ENCODE data around the gene PAPOLA.

Gene PAPOLA

GRCh38 chr14:96592591-96593386 lies 90.6 kb downstream of the PAPOLA start:
- Histone ChIP-seq H3K4me1 (ENCODE audit: insufficient read depth, poor library complexity, severe bottlenecking) (no peaks in the 10 kb centered on the region), H3K27ac (ENCODE audit: poor library complexity, severe bottlenecking) (no peak overlapping the region), H3K36me3 (ENCODE audit: low read depth) (no peaks in the 10 kb centered on the region), H3K9me3 (ENCODE audit: severe bottlenecking) (no peaks in the 10 kb centered on the region), H3K4me3 (ENCODE audit: severe bottlenecking) (peak overlapping the region; percentile 24), H3K27me3 (ENCODE audit: insufficient read depth, poor library complexity, severe bottlenecking) (no peaks in the 10 kb centered on the region)
- peak; percentile 83 for ATAC-seq (ENCODE audit: low read depth)
- no peak for TF ChIP-seq CTCF (IDR thresholded peaks at IDR 0.05; ENCODE audit: poor library complexity, severe bottlenecking)
- DNase-seq (ENCODE audit: low spot score) = no peak

GRCh38 chr14:96594961-96595360 lies 92.8 kb downstream of the PAPOLA start:
- DNase-seq (ENCODE audit: low spot score) (no peak), ATAC-seq (ENCODE audit: low read depth) (no peak)
- H3K36me3 ChIP-seq (ENCODE audit: low read depth) = no peaks in the 10 kb centered on the region
- no peak overlapping the region for H3K27ac ChIP-seq (ENCODE audit: poor library complexity, severe bottlenecking)
- no peaks in the 10 kb centered on the region for H3K27me3 ChIP-seq (ENCODE audit: insufficient read depth, poor library complexity, severe bottlenecking)
- no peak for TF ChIP-seq CTCF (IDR thresholded peaks at IDR 0.05; ENCODE audit: poor library complexity, severe bottlenecking)
- H3K4me3 ChIP-seq (ENCODE audit: severe bottlenecking) = no peak overlapping the region
- no peaks in the 10 kb centered on the region for H3K4me1 ChIP-seq (ENCODE audit: insufficient read depth, poor library complexity, severe bottlenecking)
- no peaks in the 10 kb centered on the region for H3K9me3 ChIP-seq (ENCODE audit: severe bottlenecking)

- Histone ChIP-seq H3K4me3 (ENCODE audit: severe bottlenecking) (no peak overlapping the region), H3K9me3 (ENCODE audit: severe bottlenecking) (no peaks in the 10 kb centered on the region), H3K36me3 (ENCODE audit: low read depth) (no peaks in the 10 kb centered on the region), H3K27me3 (ENCODE audit: insufficient read depth, poor library complexity, severe bottlenecking) (no peaks in the 10 kb centered on the region), H3K4me1 (ENCODE audit: insufficient read depth, poor library complexity, severe bottlenecking) (no peaks in the 10 kb centered on the region), H3K27ac (ENCODE audit: poor library complexity, severe bottlenecking) (no peak overlapping the region)
- no peak for DNase-seq (ENCODE audit: low spot score)
- no peak for TF ChIP-seq CTCF (IDR thresholded peaks at IDR 0.05; ENCODE audit: poor library complexity, severe bottlenecking)
- no peak for ATAC-seq (ENCODE audit: low read depth)
Measured at GRCh38 chr14:96597680-96598079, 95.5 kb downstream of the PAPOLA start.

GRCh38 chr14:96598332-96598928 lies 96.2 kb downstream of the PAPOLA start:
- Histone ChIP-seq H3K27me3 (ENCODE audit: insufficient read depth, poor library complexity, severe bottlenecking) (peaks cover 8% of the 10 kb centered on the region), H3K36me3 (ENCODE audit: low read depth) (no peaks in the 10 kb centered on the region), H3K9me3 (ENCODE audit: severe bottlenecking) (no peaks in the 10 kb centered on the region), H3K27ac (ENCODE audit: poor library complexity, severe bottlenecking) (no peak overlapping the region), H3K4me1 (ENCODE audit: insufficient read depth, poor library complexity, severe bottlenecking) (no peaks in the 10 kb centered on the region), H3K4me3 (ENCODE audit: severe bottlenecking) (no peak overlapping the region)
- ATAC-seq (ENCODE audit: low read depth) (no peak), DNase-seq (ENCODE audit: low spot score) (no peak)
- TF ChIP-seq CTCF (IDR thresholded peaks at IDR 0.05; ENCODE audit: poor library complexity, severe bottlenecking) = no peak

GRCh38 chr14:96599076-96599475 lies 96.9 kb downstream of the PAPOLA start:
- DNase-seq (ENCODE audit: low spot score) (no peak), ATAC-seq (ENCODE audit: low read depth) (no peak)
- Histone ChIP-seq H3K4me1 (ENCODE audit: insufficient read depth, poor library complexity, severe bottlenecking) (no peaks in the 10 kb centered on the region), H3K9me3 (ENCODE audit: severe bottlenecking) (no peaks in the 10 kb centered on the region), H3K27me3 (ENCODE audit: insufficient read depth, poor library complexity, severe bottlenecking) (peaks cover 14% of the 10 kb centered on the region), H3K36me3 (ENCODE audit: low read depth) (no peaks in the 10 kb centered on the region), H3K4me3 (ENCODE audit: severe bottlenecking) (no peak overlapping the region), H3K27ac (ENCODE audit: poor library complexity, severe bottlenecking) (no peak overlapping the region)
- TF ChIP-seq CTCF (IDR thresholded peaks at IDR 0.05; ENCODE audit: poor library complexity, severe bottlenecking) = no peak

All from RWPE2 (cell line).